Stimulated activated CD8-positive, alpha-beta memory T cell treated with anti-CD3 and anti-CD28 coated beads, Interleukin-2, amount 100 ng/mL, for 48 hours (primary cell): ENCODE measurements around the gene PFKFB1.
A peak's percentile ranks its signal among the peaks of the same experiment; 100 is the strongest.

Experiments
- DNase-seq, 2 donors: peaks; one replicate each; pipeline ENCODE4 v3.0.0-alpha.2; 2020; ENCODE audit warnings: low read depth in 2 of 2

Gene PFKFB1

GRCh38 chrX:54994099-54994498 is at the start of gene PFKFB1:
Gene PFKFB1 (minus strand): TSS chrX:54994188. CDS start chrX:54994007, 181 bp downstream.
- DNase-seq, result no peak

DNA sequence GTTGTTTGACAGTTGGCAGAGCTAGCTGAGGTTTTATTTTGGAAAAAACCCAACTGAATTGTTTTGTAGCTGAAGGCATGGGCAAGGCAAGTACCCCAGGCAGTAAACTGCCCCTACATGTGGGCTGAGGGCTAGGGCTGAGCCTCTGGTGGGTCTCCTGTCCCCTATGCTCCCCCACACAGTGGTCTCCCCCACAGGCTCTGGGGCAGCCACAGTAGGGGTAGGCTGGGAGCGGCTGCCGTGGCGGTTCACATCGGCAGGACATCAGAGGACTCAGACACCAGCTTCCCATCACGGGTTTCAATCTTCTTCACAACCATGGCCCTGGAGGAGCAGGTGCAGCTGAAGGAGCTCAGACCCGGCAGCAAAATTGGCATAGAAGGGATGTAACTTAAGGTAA is 47.5 kb upstream of the PFKFB1 start:
- no peak for DNase-seq

DNA sequence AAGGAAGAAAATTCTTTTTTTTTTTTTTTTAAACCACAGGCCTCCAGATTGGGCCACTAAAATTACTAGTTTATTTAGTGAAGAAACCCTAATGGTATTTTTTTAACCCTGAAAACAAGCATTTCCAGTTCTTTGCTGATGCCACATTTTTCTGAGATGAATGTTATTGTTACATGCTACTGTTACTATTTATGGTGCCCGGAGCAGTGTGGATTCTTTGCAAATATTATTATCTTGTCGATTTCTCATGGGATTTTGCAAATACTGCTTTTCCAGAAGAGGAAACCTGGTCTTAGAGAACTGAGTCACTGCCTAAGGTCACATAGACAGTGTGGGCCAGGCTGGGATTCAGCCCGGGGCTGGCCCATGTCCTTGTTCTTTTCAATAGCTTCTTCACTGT is 45.5 kb upstream of the PFKFB1 start:
- no peak for DNase-seq

GRCh38 chrX:55033429-55033828 is 39.4 kb upstream of the PFKFB1 start:
- DNase-seq, result no peak

DNA sequence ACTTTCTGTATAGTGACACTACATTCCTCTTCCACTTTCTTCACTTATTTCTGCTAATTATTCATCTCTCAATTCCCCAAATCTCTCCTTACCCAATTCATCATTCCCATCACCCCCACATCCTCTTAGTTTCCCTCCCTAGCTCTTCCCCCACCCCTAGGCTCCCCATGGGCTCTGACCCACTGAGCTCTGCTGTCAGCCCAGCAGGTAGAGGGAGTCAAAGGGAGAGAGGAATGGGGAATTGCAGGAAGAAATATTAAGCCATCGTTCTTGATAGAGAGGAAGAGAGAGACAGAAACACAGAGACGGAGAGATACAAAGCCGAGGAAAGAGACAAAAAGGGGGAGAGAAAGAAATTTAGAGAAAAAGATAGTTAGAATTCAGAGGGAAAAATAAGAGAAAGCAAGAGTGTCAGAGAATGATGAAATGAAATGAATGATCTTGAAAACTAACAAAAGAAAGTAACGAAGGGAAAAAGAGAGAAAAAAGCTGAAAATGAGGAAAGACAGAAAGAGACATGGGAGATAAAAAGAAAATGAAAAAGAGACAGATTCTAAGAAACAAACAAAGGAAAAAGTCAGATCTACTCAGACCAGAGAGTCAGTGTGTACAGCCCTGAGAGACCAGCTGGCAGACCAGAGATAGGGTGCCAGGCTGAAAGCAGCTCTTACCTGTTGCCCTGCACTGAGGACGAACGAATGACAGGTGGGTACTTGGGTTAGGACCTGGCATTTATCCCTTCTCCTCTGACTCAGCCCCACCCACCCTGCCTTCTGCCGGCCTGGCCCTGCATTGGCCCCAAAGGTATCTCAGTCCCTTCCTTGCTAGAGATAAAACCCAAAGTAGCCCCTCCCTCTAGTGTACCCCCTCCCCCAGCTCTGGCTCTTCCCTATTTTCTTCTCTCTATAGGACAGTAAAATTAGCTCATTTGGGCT is 36.5 kb upstream of the PFKFB1 start, which contains the start of gene ALAS2:
ALAS2 (minus strand) TSS at position 707 of the 935 bp plus-strand sequence. CDS start 4,977 bp downstream, outside the sequence.
- no peak for DNase-seq

- no peak for DNase-seq
Measured at GRCh38 chrX:55029291-55029690, 35.3 kb upstream of the PFKFB1 start.

DNA sequence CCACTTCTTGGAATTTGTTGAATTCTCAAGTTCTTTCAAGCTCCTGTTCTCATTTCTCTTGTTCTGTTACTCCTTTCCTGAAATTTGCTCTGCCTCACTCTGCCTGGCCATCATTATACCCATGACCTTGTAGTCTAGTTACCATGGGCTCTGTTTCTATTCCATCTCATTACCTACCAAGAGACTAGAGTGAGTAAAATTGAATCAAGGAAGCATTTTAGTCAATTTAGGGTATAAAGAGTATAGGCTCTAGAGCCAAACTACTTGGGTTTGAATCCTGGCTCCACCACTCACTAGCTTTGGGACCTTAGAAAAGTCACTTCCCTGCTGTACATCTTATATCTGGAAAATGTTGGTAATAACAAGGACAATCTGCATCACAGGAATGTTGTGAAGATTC is 34.6 kb upstream of the PFKFB1 start:
- DNase-seq, result no peak

DNA sequence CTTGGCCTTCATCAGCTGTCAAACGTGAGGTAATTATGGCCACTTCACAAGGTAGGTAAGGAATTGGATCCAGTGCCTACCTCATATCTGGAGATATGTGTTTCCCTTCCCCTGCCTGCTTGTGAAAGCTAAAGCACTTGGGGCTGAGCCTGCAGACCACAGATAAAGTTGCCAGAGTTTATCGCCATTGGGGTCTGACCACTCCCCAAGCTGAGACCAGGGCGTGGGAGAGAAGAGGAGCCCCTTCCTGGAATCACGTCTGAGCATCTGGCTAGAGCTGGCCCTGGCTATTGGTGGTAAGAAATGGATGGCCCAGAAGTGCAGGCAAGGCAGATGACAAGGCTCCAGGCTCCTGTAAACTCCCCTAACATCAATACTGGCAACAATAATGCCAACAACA is 34.1 kb upstream of the PFKFB1 start:
- no peak for DNase-seq

- no peak for DNase-seq
Measured at GRCh38 chrX:55026840-55027239, 32.9 kb upstream of the PFKFB1 start.

GRCh38 chrX:55026143-55026542 is 32.2 kb upstream of the PFKFB1 start:
- no peak for DNase-seq

- no peak for DNase-seq
Measured at GRCh38 chrX:55014897-55015299, 20.9 kb upstream of the PFKFB1 start.

- no peak for DNase-seq
Measured at GRCh38 chrX:55011294-55011693, 17.3 kb upstream of the PFKFB1 start.

DNA sequence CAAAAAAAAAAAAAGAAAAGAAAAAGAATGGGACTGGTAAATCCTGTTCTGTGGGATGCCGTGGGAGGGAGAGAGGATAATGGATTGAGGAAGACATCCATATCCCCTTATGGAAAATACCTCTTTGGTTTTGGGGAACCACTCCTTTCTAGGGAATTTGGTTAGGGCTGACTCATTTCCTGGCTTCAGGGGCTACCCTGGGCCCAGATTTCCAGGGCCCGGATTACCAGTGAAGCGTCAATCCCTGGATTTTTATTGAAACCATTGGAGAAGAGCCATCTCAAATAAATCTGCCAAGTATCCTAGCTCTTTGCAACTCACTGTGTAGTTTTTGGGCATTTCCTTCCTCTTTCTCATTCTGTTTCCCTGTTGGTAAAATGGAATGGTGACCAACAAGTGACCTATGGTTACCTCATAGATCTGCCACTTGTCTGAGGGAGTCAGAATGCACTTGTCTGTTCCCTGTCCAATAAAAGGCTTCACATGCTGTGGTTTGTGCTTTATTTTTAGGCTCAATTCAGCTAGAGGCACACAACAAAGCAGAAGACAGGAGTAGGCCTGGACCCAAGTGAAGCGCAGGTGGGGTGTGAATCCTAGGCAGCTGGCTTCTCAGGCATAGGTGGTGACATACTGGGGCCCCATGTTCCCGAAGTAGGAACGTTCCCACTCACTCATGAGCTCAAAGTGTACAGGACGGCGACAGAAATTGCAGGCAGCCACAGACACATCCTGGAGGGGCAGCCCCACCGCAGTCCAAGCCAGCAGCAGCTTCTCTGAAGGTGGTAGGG is 14.8 kb upstream of the PFKFB1 start:
- DNase-seq, result no peak

GRCh38 chrX:55007656-55008055 is 13.7 kb upstream of the PFKFB1 start:
- no peak for DNase-seq

DNA sequence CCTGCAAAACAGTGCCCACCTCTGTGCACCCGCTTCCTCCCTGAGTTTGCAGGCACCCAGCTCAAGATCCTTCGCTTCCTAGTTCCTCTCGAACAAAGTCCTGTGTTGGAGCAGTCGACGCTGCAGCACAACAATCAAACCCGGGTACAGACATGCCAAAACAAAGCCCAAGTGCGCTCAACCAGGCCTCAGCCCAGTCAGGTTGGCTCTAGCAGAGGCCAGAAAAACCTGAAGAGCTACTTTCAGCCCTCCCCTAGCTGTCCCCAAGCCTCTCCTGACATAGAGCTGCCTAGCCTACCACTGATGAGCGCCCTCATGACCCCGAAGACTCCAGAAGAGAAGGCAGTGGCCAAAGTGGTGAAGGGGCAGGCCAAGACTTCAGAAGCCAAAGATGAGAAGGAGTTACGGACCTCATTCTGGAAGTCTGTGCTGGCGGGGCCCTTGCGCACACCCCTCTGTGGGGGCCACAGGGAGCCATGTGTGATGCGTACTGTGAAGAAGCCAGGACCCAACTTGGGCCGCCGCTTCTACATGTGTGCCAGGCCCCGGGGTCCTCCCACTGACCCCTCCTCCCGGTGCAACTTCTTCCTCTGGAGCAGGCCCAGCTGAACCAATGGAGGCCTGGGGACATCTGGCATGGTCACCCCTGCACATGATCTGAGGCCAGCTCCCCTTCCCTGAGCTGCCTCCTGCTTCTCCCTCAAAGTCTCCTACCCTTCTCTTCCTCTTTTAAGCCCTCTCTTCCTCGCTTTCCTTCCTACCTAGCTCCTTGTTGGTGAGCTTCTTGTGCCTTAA is 13.0 kb upstream of the PFKFB1 start:
- no peak for DNase-seq

- DNase-seq, result no peak
Measured at GRCh38 chrX:55005256-55005655, 11.3 kb upstream of the PFKFB1 start.

DNA sequence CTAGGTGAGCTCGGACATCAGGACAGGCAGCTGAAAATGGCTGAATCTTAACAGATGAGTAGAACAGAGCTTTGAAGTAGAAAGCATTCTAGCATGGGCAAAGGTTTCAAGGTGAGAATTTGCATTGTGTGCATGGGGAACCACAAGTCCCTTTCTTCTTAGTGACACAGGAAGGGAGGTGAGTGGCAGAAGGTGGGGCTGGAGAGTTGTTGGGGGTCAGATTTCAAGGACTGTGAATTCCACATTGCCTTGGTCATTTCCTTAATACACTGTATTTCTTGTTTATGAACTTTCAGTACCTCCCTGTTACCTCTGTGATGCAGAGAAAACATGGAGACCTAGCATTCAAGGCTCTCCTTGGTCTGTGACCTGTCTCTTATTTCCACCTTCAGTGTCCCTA is 10.2 kb upstream of the PFKFB1 start:
- DNase-seq, result no peak

DNA sequence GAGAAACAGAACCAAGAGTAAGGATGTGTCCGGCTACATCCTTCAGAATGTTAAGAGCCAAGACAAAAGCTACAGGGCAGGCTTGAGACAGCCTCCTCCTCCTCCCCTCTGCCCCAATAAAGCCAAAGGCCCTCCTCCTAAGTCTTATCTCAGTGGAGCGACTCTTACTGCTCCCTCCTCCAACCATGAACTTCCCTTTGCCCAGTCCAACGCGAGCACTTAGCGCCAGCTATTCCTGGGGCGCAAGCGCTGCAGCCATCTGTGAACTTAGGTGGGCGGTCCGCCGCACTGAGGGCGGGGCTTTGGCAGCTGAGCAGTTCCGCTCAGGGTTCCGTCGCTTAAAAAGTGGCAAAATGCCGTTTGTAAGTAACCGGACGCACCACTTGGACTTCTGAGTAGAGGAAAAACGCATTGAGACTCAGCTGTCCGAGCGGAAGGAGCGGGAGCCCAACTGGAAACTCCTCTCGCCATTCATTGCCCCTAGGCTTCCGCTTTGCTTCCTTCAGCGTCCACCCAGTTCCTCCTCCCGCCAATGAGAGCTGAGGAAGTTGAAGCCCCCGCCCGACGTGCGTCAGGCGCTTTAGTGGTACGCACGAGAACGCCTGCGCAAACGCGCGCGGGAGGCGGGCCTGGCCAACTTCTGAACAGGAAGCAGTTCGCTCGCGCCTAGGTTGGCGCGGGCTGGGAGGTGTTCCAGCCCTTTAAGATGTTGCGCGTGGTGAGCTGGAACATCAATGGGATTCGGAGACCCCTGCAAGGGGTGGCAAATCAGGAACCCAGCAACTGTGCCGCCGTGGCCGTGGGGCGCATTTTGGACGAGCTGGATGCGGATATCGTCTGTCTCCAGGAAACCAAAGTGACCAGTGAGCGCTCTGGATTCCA is 6.0 kb upstream of the PFKFB1 start, which contains the start of gene APEX2:
APEX2 (plus strand) TSS at position 647 of the 882 bp plus-strand sequence; CDS start at position 707, 60 bp downstream.
- peak; percentile 69 to 76 for DNase-seq

DNA sequence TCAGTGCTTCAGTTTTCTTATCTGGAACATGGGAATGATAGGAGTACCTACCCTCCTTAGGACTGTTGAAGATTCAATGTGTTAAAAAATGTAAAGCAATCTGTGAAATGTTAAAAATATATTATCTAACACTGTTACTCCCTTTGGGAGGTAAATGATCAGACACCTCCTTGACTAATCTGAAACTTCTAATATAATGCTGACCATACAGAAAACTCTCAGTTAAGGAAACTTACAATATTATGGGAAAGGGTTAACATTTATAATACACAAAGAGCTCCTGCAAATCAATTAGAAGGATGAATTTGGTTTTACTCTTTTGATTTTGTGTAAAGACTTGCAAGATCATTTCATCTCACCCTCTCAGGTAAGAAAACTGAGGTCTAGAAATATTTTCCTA is 1.6 kb upstream of the PFKFB1 start:
- DNase-seq, result no peak

DNA sequence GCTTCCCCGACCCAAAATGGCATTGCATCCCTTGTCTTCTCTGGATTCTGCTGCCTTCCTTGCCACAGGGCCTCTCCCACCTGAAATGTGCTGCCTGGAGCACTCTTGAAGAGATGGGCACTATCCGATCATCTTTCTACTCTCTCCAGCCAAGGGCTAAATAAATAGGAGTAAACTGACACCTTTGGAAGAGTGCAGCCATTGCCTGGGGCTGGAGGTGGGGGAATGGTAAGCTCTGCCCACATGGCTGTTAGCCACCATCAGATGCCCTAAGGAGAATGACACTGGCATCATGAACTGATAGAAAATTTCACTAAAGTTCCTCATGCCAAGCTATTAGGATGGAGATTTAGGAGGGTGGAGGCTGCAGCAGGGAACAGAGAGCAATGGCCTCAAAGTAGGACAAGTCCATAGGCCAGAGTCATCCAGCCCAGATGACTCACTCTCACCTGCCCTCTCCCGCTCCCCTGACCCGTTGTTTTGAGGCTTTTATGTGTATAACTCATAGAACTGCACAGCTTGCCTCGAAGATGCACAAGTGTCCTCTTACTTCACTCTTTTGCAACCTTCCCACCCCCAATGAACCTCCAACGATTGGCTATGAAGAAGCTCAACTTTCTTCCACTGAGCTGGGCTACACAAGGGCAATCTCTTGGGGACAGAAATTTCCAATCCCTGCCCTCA is 822 bp upstream of the PFKFB1 start:
- DNase-seq, result no peak
